Stomach (tissue), 9 donors: Measurements from ENCODE around the gene PLPPR5. TPM values are rescaled to one million over a fixed set of nuclear protein-coding genes. Genes with fewer than 3 reads are reported as not detected.

Source experiments
- DNase-seq, 2 donors: peaks; one replicate each; pipeline versions ENCODE4 v3.0.0 to v3.0.0-alpha.2; 2013 to 2019
- H3K27ac ChIP-seq, 5 donors: fragments of 200-600 bp in 4 of 5; sonication (generic) in 4 of 5; one replicate each; pipeline ENCODE4 v1.5.1; 2013 to 2019; ENCODE audit warnings: mild to moderate bottlenecking in 1 of 5, moderate library complexity in 1 of 5
- H3K27me3 ChIP-seq, 3 donors: fragments of 200-600 bp; sonication (generic); one replicate each; pipeline ENCODE4 v1.5.1; 2017 to 2019; ENCODE audit warnings: mixed run types in 1 of 3
- H3K36me3 ChIP-seq, 4 donors: fragments of 200-600 bp; sonication (generic); 1 replicate in 3 of 4; 2 replicates in 1 of 4; pipeline ENCODE4 v1.5.1; 2016 to 2019
- H3K4me1 ChIP-seq, 4 donors: fragments of 200-600 bp; sonication (generic); one replicate each; pipeline ENCODE4 v1.5.1; 2016 to 2019
- H3K4me3 ChIP-seq, 4 donors: fragments of 200-600 bp; sonication (generic) in 3 of 4; one replicate each; pipeline ENCODE4 v1.5.1; 2016 to 2019; ENCODE audit warnings: mild to moderate bottlenecking in 1 of 4
- H3K9me3 ChIP-seq, 4 donors: fragments of 200-600 bp; sonication (generic); one replicate each; pipeline ENCODE4 v1.5.1; 2016 to 2019
- EP300 ChIP-seq: sonication (generic); formaldehyde crosslinking; IDR thresholded peaks from one replicate; pipeline ENCODE4 v1.6.1; 2017; ENCODE audit warnings: antibody characterized with exemption
- POLR2A ChIP-seq, 4 donors: fragments of 450-650 bp; IDR thresholded peaks; one replicate each; pipeline ENCODE4 v1.6.1; 2016; ENCODE audit warnings: antibody characterized with exemption in 4 of 4, control low read depth in 2 of 4, mild to moderate bottlenecking in 1 of 4, moderate library complexity in 1 of 4
- POLR2AphosphoS5 ChIP-seq, 3 donors: sonication (generic); formaldehyde crosslinking; IDR thresholded peaks; one replicate each; pipeline ENCODE4 v1.6.1; 2016; ENCODE audit warnings: antibody characterized with exemption in 3 of 3
- WGBS, 5 donors: extraction: QIAGEN DNeasy Blood & Tissue Kit in 3 of 5; methylation state at CpG; one replicate each; pipeline versions ENCODE4 v1.1.5 to v1.1.7; 2013 to 2018; 5-methylcytosine and 5-hydroxymethylcytosine counted together
- intact Hi-C: fragments of 100-400 bp; cut with DNase I; formaldehyde crosslinking; loops from one replicate; pipeline ENCODE4 v1.15.1; 2023; ENCODE audit warnings: low total_unique reads
- polyA plus RNA-seq, 3 donors: library from polyadenylated mRNA; stranded (reverse); fragments of 200-250 nt; gene quantifications; one replicate each; pipeline ENCODE4 v1.2.3, GENCODE V29; 2013
- total RNA-seq, 5 donors: library from RNA; depleted of rRNA; stranded (reverse); fragments of >200 nt; gene quantifications; one replicate each; pipeline versions ENCODE4 v1.1.0 to v1.2.3, GENCODE V29; 2014 to 2016
- TF ChIP-seq, protein P1 (sequence below), 7 experiments: fragments of 450-650 bp in 4 of 7; fragments of 200-600 bp in 3 of 7; sonication (generic) in 3 of 7; IDR thresholded peaks; one replicate each; pipeline ENCODE4 v1.5.1; 2016 to 2019; ENCODE audit warnings: antibody characterized with exemption in 7 of 7, control low read depth in 2 of 7, mild to moderate bottlenecking in 1 of 7
- donor health status: healthy with polysubstance abuse.
- donor health status: Bipolar disorder and iron deficiency.
- donor health status: healthy.

PLPPR5 gene
- total and polyA plus RNA-seq, 8 donors = 0.03 to 2.0 (median 0.15) TPM; not detected in 5

DNA sequence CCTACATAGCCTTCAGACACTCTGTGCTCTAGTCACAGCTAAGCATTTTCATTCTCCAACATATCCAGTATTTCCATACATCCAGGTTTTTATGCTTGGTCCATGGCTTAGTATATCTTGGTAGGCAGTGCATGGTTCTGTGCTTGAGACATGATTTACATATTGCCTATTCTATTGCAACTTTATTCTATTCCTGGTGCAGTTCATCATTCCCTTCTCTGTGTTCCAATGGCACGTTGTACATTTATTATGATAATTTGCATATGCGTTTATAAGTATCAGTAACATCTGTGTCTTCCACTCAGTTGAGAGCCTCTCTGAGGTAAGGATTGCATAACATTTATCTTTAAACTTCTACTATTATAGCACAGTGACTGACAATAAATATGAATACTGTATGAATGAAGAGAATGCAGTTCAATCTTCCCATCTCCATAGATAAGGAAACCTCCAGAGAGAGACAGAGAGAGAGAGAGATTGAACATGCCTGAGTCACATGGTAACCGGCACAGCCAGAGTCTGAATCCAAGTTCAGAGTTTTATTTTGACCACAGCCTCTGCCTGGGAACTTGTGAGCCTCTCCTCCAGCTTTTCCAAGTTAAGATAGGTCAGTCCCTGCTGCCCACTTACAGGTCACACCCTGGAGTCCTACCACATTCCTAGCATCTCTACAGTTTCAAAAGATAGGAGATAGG, 41.5 kb downstream of the PLPPR5 start:
- no peak for DNase-seq
- no peak overlapping the region for H3K4me3 ChIP-seq
- TF ChIP-seq POLR2A (IDR thresholded peaks at IDR 0.05) = no peak
- TF ChIP-seq, protein P1, sequence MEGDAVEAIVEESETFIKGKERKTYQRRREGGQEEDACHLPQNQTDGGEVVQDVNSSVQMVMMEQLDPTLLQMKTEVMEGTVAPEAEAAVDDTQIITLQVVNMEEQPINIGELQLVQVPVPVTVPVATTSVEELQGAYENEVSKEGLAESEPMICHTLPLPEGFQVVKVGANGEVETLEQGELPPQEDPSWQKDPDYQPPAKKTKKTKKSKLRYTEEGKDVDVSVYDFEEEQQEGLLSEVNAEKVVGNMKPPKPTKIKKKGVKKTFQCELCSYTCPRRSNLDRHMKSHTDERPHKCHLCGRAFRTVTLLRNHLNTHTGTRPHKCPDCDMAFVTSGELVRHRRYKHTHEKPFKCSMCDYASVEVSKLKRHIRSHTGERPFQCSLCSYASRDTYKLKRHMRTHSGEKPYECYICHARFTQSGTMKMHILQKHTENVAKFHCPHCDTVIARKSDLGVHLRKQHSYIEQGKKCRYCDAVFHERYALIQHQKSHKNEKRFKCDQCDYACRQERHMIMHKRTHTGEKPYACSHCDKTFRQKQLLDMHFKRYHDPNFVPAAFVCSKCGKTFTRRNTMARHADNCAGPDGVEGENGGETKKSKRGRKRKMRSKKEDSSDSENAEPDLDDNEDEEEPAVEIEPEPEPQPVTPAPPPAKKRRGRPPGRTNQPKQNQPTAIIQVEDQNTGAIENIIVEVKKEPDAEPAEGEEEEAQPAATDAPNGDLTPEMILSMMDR (IDR thresholded peaks at IDR 0.05) = no peak
- intact Hi-C loops = no loop called here
- H3K4me1 ChIP-seq = no peaks in the 10 kb centered on the region
- H3K27ac ChIP-seq = no peak overlapping the region
- 74 to 85% (median 78%) methylated on average over 3 of the region's 3 CpGs for WGBS, 5 donors
- no peaks in the 10 kb centered on the region for H3K9me3 ChIP-seq
- H3K36me3 ChIP-seq = no peaks in the 10 kb centered on the region
- H3K27me3 ChIP-seq = no peaks in the 10 kb centered on the region

- no peaks in the 10 kb centered on the region for H3K36me3 ChIP-seq
- DNase-seq = no peak
- no peak overlapping the region for H3K27ac ChIP-seq
- H3K9me3 ChIP-seq = no peaks in the 10 kb centered on the region
- H3K4me3 ChIP-seq = no peak overlapping the region
- no peak for TF ChIP-seq EP300
- no peak for TF ChIP-seq POLR2AphosphoS5 (IDR thresholded peaks at IDR 0.05)
- TF ChIP-seq POLR2A (IDR thresholded peaks at IDR 0.05) = no peak
- TF ChIP-seq, protein P1 (IDR thresholded peaks at IDR 0.05) = no peak
- H3K4me1 ChIP-seq = no peaks in the 10 kb centered on the region
- intact Hi-C loops = no loop called here
- no peaks in the 10 kb centered on the region for H3K27me3 ChIP-seq
These were observed 42.5 kb downstream of the PLPPR5 start for GRCh38 chr1:98962156-98962555.

GRCh38 chr1:98949621-98950020, 55.0 kb downstream of the PLPPR5 start:
- Histone ChIP-seq H3K27me3 (no peaks in the 10 kb centered on the region), H3K4me3 (no peak overlapping the region), H3K9me3 (no peaks in the 10 kb centered on the region), H3K27ac (no peak overlapping the region), H3K36me3 (no peaks in the 10 kb centered on the region), H3K4me1 (no peaks in the 10 kb centered on the region)
- TF ChIP-seq EP300 (no peak), POLR2AphosphoS5 (IDR thresholded peaks at IDR 0.05) (no peak), POLR2A (IDR thresholded peaks at IDR 0.05) (no peak)
- TF ChIP-seq, protein P1 (IDR thresholded peaks at IDR 0.05) = no peak
- no peak for DNase-seq
- intact Hi-C loops = no loop called here

DNA sequence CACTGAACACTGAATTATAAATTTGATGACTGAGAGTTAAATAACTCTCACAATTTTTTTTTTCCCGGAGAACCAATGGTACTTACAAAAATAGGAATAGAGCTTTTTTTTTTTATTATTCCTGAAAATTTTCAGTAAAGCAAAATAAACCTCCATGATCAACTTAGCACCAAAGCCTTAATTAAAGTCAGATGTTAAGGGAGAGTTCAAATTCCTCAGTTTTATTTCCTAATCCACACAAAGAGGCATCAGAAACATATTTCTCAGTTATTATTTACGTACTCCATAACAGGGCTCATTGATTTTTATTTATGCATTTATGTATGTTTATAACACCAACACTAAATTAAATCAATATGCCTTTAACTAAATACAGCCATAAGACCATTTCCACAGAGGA, 55.5 kb downstream of the PLPPR5 start:
- no peaks in the 10 kb centered on the region for H3K27me3 ChIP-seq
- DNase-seq = no peak
- H3K36me3 ChIP-seq = no peaks in the 10 kb centered on the region
- no peaks in the 10 kb centered on the region for H3K4me1 ChIP-seq
- no peak overlapping the region for H3K4me3 ChIP-seq
- WGBS, 5 donors = 36 to 76% (median 67%) methylated on average over 2 of the region's 2 CpGs
- TF ChIP-seq, protein P1 (IDR thresholded peaks at IDR 0.05) = no peak
- TF ChIP-seq EP300 = no peak
- no peak for TF ChIP-seq POLR2AphosphoS5 (IDR thresholded peaks at IDR 0.05)
- no peak for TF ChIP-seq POLR2A (IDR thresholded peaks at IDR 0.05)
- H3K27ac ChIP-seq = no peak overlapping the region
- intact Hi-C loops = no loop called here
- H3K9me3 ChIP-seq = no peaks in the 10 kb centered on the region
